ENCODE data around the gene ASF1B. TPM values are rescaled to one million over a fixed set of nuclear protein-coding genes. Genes with fewer than 3 reads are reported as not detected.

Gene ASF1B
- total RNA-seq, 2 experiments from 2014 or later = 143 to 202 TPM

GRCh38 chr19:14073261-14073924 is 63.0 kb downstream of the ASF1B start:
- CTCF ChIA-PET (ENCODE audit: unreplicated experiment) = no interaction called here
- peak overlapping the region; percentile 62 for H3K27ac ChIP-seq (ENCODE audit: low read depth, low read length, poor library complexity, severe bottlenecking)

GRCh38 chr19:14072535-14073260 is 63.7 kb downstream of the ASF1B start, which contains the start of gene MISP3:
TSS of gene MISP3 (plus strand) at chr19:14072786. CDS start at chr19:14073310, 524 bp downstream.
- DNase-seq (ENCODE audit: low spot score) = peak; percentile 49
- Histone ChIP-seq H4K20me1 (ENCODE audit: insufficient read depth, low read length) (no peaks in the 10 kb centered on the region), H2AFZ (ENCODE audit: low read length) (peak within 1 kb of the TSS; percentile 76), H3K4me2 (ENCODE audit: low read length) (peak within 1 kb of the TSS; percentile 97), H3K9me2 (ENCODE audit: insufficient read depth, low read length) (no peaks in the 10 kb centered on the region), H3K79me2 (ENCODE audit: insufficient read depth, low read depth, low read length) (no peaks in the 10 kb centered on the region), H3K27ac (ENCODE audit: low read depth, low read length, poor library complexity, severe bottlenecking) (peak within 1 kb of the TSS; percentile 62), H3K9me3 (ENCODE audit: low read length) (no peaks in the 10 kb centered on the region), H3K36me3 (ENCODE audit: insufficient read depth, low read length) (no peaks in the 10 kb centered on the region), H3K4me1 (ENCODE audit: insufficient read depth, low read length, poor library complexity, severe bottlenecking) (peaks cover 26% of the 10 kb centered on the region), H3K4me3 (ENCODE audit: low read depth, low read length, poor library complexity, severe bottlenecking) (peak within 1 kb of the TSS; percentile 76)
- intact Hi-C loops (cut with micrococcal nuclease; ENCODE audit: unreplicated experiment) = loop anchor here (1.0 to 10.0 kb wide), 5 partner anchors 17 to 478 kb away; partner anchors contain the start of gene ASF1B
- ChIA-PET POLR2A (no interaction called here), CTCF (ENCODE audit: unreplicated experiment) (interaction anchor here (1.5 kb wide), 1 partner anchor 17 kb away, joined by 3 read pairs; no protein-coding TSS in a partner anchor)
- no peak for TF ChIP-seq EZH2phosphoT487 (IDR thresholded peaks at IDR 0.05; ENCODE audit: borderline replicate concordance, low read depth, low read length)
- no peak for TF ChIP-seq CTCF (conservative IDR thresholded peaks at IDR 0.05; ENCODE audit: low read length)
- BruUV-seq (replicated peaks) = no TSS peak

More at GRCh38 chr19:14073261-14073924, 63.0 kb downstream of the ASF1B start:
- POLR2A ChIA-PET = interaction anchor here (0.5 kb wide), 1 partner anchor 142 kb away, joined by 3 read pairs; no protein-coding TSS in a partner anchor
- H3K9me3 ChIP-seq (ENCODE audit: low read length) = no peaks in the 10 kb centered on the region
- intact Hi-C loops (cut with micrococcal nuclease; ENCODE audit: unreplicated experiment) = loop anchor here (1.0 to 10.0 kb wide), 4 partner anchors 16 to 479 kb away; partner anchors contain the start of gene ASF1B
- peak overlapping the region; percentile 76 for H3K4me3 ChIP-seq (ENCODE audit: low read depth, low read length, poor library complexity, severe bottlenecking)
- H3K79me2 ChIP-seq (ENCODE audit: insufficient read depth, low read depth, low read length) = no peaks in the 10 kb centered on the region
- peaks cover 29% of the 10 kb centered on the region for H3K4me1 ChIP-seq (ENCODE audit: insufficient read depth, low read length, poor library complexity, severe bottlenecking)
- H3K9me2 ChIP-seq (ENCODE audit: insufficient read depth, low read length) = no peaks in the 10 kb centered on the region
- TF ChIP-seq EZH2phosphoT487 (IDR thresholded peaks at IDR 0.05; ENCODE audit: borderline replicate concordance, low read depth, low read length) (no peak), CTCF (conservative IDR thresholded peaks at IDR 0.05; ENCODE audit: low read length) (no peak; the same call in 1 of the 2 replicates)
- no TSS peak for BruUV-seq (replicated peaks)
- peak; percentile 88 for DNase-seq (ENCODE audit: low spot score)
- peak overlapping the region; percentile 76 for H2AFZ ChIP-seq (ENCODE audit: low read length)
- H3K4me2 ChIP-seq (ENCODE audit: low read length) = peak overlapping the region; percentile 97
- H4K20me1 ChIP-seq (ENCODE audit: insufficient read depth, low read length) = no peaks in the 10 kb centered on the region
- H3K36me3 ChIP-seq (ENCODE audit: insufficient read depth, low read length) = no peaks in the 10 kb centered on the region
